ENCODE measurements around the gene FUOM. TPM values are rescaled to one million over a fixed set of nuclear protein-coding genes. Genes with fewer than 3 reads are reported as not detected.
"Not testable (repeated sequence)": the region's sequence is repeated elsewhere in the genome, so short reads cannot be mapped to it uniquely, and the experiment has no call there.

The FUOM gene
- total RNA-seq, 3 donors from 2014 or later: 13.8 to 31.5 (median 31.2) TPM

- TF ChIP-seq CTCF (IDR thresholded peaks at IDR 0.05): no peak
- TF ChIP-seq POLR2A (IDR thresholded peaks at IDR 0.05): no peak
- TF ChIP-seq POLR2AphosphoS5 (IDR thresholded peaks at IDR 0.05): no peak
- no peak overlapping the region for H3K4me3 ChIP-seq
- no peak overlapping the region for H3K27ac ChIP-seq
- intact Hi-C loops (cut with DNase I; ENCODE audit: low total_unique reads): no loop called here
- H3K9me3 ChIP-seq: no peaks in the 10 kb centered on the region
- no peaks in the 10 kb centered on the region for H3K4me1 ChIP-seq
- no peaks in the 10 kb centered on the region for H3K36me3 ChIP-seq
- no peaks in the 10 kb centered on the region for H3K27me3 ChIP-seq
- no peak for DNase-seq (ENCODE audit: low spot score in 2 of 2)
Observed at GRCh38 chr10:133388236-133388972, 30.6 kb upstream of the FUOM start.

DNA sequence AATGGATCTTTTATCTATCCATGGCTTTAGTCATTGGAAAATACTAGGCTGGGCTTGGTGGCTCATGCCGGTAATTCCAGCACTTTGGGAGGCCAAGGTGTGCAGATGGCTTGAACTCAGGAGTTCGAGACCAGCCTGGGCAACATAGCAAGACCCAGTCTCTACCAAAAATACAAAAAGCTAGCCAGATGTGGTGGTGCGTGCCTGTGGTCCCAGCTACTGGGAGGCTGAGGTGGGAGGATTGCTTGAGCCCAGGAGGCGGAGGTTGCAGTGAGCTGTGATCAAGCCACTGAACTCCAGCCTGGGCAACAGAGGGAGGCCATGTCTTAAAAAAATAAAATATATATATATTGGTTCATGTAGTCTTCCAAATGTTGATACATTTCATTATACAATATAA, 29.1 kb upstream of the FUOM start:
- H3K4me1 ChIP-seq; H3K9me3 ChIP-seq; DNase-seq (ENCODE audit: low spot score in 2 of 2); H3K27me3 ChIP-seq; H3K27ac ChIP-seq; intact Hi-C loops (cut with DNase I; ENCODE audit: low total_unique reads); H3K4me3 ChIP-seq; H3K36me3 ChIP-seq: not testable (repeated sequence)

- TF ChIP-seq CTCF (IDR thresholded peaks at IDR 0.05) (no peak), POLR2A (IDR thresholded peaks at IDR 0.05) (no peak), POLR2AphosphoS5 (IDR thresholded peaks at IDR 0.05) (no peak)
- no peaks in the 10 kb centered on the region for H3K36me3 ChIP-seq
- no peaks in the 10 kb centered on the region for H3K27me3 ChIP-seq
Observed at GRCh38 chr10:133385214-133385613, 27.4 kb upstream of the FUOM start.

GRCh38 chr10:133384071-133384470, 26.3 kb upstream of the FUOM start:
- Histone ChIP-seq H3K27ac (no peak overlapping the region), H3K27me3 (no peaks in the 10 kb centered on the region), H3K4me3 (no peak overlapping the region), H3K36me3 (no peaks in the 10 kb centered on the region), H3K4me1 (no peaks in the 10 kb centered on the region), H3K9me3 (no peaks in the 10 kb centered on the region)
- no peak for DNase-seq (ENCODE audit: low spot score in 2 of 2)
- no peak for TF ChIP-seq POLR2AphosphoS5 (IDR thresholded peaks at IDR 0.05)
- TF ChIP-seq CTCF (IDR thresholded peaks at IDR 0.05): no peak
- TF ChIP-seq POLR2A (IDR thresholded peaks at IDR 0.05): no peak
- intact Hi-C loops (cut with DNase I; ENCODE audit: low total_unique reads): no loop called here

More at GRCh38 chr10:133385214-133385613, 27.4 kb upstream of the FUOM start:
- no peak overlapping the region for H3K4me3 ChIP-seq
- DNase-seq (ENCODE audit: low spot score in 2 of 2): no peak
- intact Hi-C loops (cut with DNase I; ENCODE audit: low total_unique reads): no loop called here
- no peaks in the 10 kb centered on the region for H3K9me3 ChIP-seq
- no peaks in the 10 kb centered on the region for H3K4me1 ChIP-seq
- H3K27ac ChIP-seq: no peak overlapping the region

- H3K4me3 ChIP-seq: no peak overlapping the region
- no peaks in the 10 kb centered on the region for H3K4me1 ChIP-seq
- H3K27me3 ChIP-seq: no peaks in the 10 kb centered on the region
- H3K36me3 ChIP-seq: no peaks in the 10 kb centered on the region
- DNase-seq (ENCODE audit: low spot score in 2 of 2): no peak
- intact Hi-C loops (cut with DNase I; ENCODE audit: low total_unique reads): no loop called here
- H3K27ac ChIP-seq: no peak overlapping the region
- H3K9me3 ChIP-seq: no peaks in the 10 kb centered on the region
- TF ChIP-seq CTCF (IDR thresholded peaks at IDR 0.05) (no peak), POLR2A (IDR thresholded peaks at IDR 0.05) (no peak), POLR2AphosphoS5 (IDR thresholded peaks at IDR 0.05) (no peak)
Observed at GRCh38 chr10:133383551-133383950, 25.7 kb upstream of the FUOM start.
